ENCODE measurements around the gene TEKT1.
"Not testable (repeated sequence)": the region's sequence is repeated elsewhere in the genome, so short reads cannot be mapped to it uniquely, and the experiment has no call there.

Gene TEKT1

DNA sequence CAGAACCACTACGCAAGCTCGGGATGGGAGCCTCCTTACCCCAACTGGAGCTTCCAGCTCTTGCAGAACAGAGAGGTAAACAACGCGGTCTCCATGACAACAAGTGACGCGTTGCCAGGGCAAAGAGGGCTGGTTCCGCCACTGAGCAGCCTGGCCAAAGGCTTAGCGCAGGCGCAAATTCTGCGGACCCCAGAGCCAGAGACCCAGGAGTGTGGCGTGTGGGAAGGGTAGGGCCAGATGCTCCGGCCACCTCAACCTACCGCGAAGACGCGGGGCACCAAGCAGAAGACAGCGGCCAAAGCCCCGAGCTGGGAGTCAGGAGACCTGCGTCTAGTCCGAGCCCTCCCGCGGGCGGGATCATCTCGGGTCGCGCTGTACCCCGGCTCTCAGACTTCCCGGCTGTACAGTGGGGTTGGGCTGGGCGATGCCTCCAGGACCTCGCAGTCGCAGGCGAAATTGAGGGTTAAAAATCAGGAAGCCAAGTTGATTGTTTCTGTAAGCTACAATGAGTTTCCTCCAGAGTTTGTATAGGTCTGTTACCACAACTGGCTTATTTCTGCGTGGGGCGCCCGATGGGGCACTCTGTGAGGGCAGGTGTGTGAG is at the start of gene TEKT1:
Gene TEKT1, minus strand, starts transcription at position 69 of the 603 bp plus-strand sequence. CDS start 1,353 bp downstream, outside the sequence.
- Histone ChIP-seq H3K36me3 (ENCODE audit: insufficient read depth, low read length) (no peaks in the 10 kb centered on the region), H3K9me3 (ENCODE audit: control insufficient read depth, insufficient read depth, low read length) (no peaks in the 10 kb centered on the region), H3K9ac (ENCODE audit: low read depth, low read length) (peak within 1 kb of the TSS; percentile 59; the same call in 1 of the 2 replicates), H3K4me1 (ENCODE audit: insufficient read depth, low read length) (no peaks in the 10 kb centered on the region; the same call in 1 of the 2 replicates)

DNA sequence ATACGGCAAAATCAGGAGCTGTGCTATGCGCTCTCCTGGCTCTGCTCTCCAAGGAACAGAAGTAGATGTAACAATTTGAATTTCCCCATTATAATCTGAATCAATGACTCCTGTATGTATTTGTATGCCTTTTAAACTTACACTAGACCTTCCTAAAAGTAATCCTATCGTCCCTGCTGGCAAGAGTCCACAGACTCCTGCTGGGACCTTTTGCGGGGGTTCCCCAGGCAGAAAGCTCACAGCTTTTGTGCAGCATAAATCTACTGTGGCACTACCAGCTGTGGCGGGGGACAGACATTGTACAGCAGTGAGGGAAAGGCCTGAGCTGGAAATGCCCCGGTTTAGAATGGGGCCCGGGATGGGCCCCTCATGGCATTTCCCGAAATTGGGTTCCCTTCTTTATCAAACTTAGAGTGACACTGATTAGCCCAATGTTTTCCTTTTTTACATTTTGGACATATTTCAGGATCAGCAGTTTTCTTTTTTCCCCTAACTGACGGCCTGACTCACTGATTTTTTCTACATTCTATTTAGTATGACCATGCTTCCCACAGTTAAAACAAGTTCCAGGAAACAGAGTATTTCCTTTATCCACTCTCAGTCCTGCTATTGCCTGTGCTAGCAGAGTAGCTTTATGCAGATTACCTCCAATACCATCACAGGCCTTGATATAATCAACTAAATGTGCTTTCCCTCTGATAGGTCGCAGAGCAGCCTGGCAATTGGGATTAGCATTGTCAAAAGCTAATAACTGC is 47.9 kb upstream of the TEKT1 start:
- H3K4me1 ChIP-seq (ENCODE audit: insufficient read depth, low read length); H3K9me3 ChIP-seq (ENCODE audit: control insufficient read depth, insufficient read depth, low read length); H3K9ac ChIP-seq (ENCODE audit: low read depth, low read length); H3K36me3 ChIP-seq (ENCODE audit: insufficient read depth, low read length): not testable (repeated sequence)

DNA sequence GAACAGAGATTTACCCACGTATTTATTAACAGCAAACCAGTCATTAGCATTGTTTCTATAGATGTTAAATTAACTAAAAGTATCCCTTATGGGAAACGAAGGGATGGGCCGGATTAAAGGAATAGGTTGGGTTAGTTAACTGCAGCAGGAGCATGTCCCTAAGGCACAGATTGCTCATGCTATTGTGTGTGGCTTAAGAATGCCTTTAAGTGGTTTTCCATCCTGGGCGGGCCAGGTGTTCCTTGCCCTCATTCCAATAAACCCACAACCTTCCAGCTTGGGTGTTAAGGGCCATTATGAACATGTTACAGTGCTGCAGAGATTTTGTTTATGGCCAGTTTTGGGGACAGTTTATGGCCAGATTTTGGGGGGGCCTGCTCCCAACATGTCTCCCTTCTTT is 43.7 kb upstream of the TEKT1 start:
- H3K4me1 ChIP-seq (ENCODE audit: insufficient read depth, low read length); H3K9me3 ChIP-seq (ENCODE audit: control insufficient read depth, insufficient read depth, low read length); H3K36me3 ChIP-seq (ENCODE audit: insufficient read depth, low read length); H3K9ac ChIP-seq (ENCODE audit: low read depth, low read length): not testable (repeated sequence)

DNA sequence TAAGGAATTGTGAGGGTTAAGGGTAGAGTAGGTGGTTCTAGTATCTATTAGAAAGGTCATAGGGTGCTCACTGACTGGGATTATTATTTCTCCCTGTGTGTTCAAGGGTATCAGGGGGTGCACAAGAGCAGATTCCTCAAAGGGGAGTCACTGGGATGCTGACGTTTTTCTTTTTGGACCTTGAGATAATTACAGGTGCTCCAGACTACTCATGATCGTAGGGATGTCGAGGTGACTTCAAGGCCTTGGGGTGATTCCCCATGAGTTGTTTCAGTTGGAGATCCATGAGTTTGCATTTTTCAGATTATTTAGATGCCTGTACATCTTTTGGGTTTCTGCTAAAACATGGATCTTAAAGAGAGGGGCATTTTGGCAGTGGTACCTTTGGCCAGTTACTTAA is 41.4 kb upstream of the TEKT1 start:
- Histone ChIP-seq H3K4me1 (ENCODE audit: insufficient read depth, low read length) (no peaks in the 10 kb centered on the region), H3K9ac (ENCODE audit: low read depth, low read length) (no peak overlapping the region), H3K36me3 (ENCODE audit: insufficient read depth, low read length) (no peaks in the 10 kb centered on the region), H3K9me3 (ENCODE audit: control insufficient read depth, insufficient read depth, low read length) (peaks cover 5% of the 10 kb centered on the region; the same call in 1 of the 2 replicates)

DNA sequence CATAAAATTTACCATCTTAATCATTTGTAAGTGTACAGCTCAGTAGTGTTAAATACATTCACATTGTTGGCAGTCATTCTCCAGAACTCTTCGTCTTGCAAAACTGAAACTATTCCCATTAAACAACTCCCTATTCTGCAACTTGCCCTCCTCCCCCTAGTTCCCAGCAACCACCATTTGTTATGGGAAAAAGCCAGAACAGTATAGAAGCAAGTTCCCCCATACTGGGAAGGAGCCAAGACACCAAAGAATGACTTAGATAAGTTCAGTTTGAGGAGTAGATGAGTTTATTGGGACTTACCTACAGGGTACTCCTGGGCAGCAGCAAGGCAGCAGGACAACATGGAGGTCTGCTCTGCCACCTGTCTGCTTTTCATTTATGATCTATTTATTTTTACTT is 39.3 kb upstream of the TEKT1 start:
- no peaks in the 10 kb centered on the region for H3K36me3 ChIP-seq (ENCODE audit: insufficient read depth, low read length)
- H3K9me3 ChIP-seq (ENCODE audit: control insufficient read depth, insufficient read depth, low read length) = peaks cover 5% of the 10 kb centered on the region; the same call in 1 of the 2 replicates
- no peak overlapping the region for H3K9ac ChIP-seq (ENCODE audit: low read depth, low read length)
- no peaks in the 10 kb centered on the region for H3K4me1 ChIP-seq (ENCODE audit: insufficient read depth, low read length)

DNA sequence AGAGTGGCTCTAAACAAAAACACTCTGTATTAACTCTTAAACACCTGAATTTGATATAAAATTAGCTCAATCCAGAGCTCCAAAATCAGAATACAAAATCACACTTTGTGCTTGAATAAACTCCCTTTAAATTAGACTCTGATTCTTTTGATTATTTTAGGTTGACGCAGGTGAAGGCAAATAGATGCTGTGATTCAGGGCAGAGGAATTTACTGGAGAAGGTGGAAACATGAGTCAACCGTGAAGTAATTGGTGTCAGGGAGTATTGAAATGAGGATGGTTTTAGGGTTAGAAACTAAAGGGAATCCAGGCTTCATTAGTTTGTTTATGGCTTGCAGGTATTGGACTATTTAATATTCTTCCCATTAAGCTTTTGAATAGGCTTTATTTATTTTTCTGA is 37.1 kb upstream of the TEKT1 start:
- no peaks in the 10 kb centered on the region; the same call in 1 of the 2 replicates for H3K36me3 ChIP-seq (ENCODE audit: insufficient read depth, low read length)
- H3K4me1 ChIP-seq (ENCODE audit: insufficient read depth, low read length) = no peaks in the 10 kb centered on the region
- H3K9me3 ChIP-seq (ENCODE audit: control insufficient read depth, insufficient read depth, low read length) = no peaks in the 10 kb centered on the region
- no peak overlapping the region for H3K9ac ChIP-seq (ENCODE audit: low read depth, low read length)

DNA sequence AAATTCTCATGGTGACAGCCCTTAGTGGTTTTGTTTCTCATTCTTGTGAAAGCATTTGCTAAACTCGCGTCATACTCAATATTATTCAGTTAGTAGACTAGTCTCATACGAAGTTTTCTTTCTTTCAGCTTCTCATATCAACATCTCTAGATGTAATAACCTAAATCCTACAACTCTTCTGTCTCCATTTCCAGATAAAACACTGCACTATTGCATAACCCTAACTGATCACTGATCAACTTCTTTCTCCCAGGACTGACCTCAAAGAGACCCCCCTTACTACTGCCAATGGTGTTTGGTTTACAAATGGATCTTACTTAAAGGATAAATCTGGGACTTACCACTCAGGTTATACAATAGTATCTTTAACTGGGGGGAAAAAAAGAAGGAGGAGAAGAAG is 36.3 kb upstream of the TEKT1 start:
- Histone ChIP-seq H3K4me1 (ENCODE audit: insufficient read depth, low read length) (no peaks in the 10 kb centered on the region), H3K9ac (ENCODE audit: low read depth, low read length) (no peak overlapping the region), H3K9me3 (ENCODE audit: control insufficient read depth, insufficient read depth, low read length) (no peaks in the 10 kb centered on the region), H3K36me3 (ENCODE audit: insufficient read depth, low read length) (no peaks in the 10 kb centered on the region; the same call in 1 of the 2 replicates)

DNA sequence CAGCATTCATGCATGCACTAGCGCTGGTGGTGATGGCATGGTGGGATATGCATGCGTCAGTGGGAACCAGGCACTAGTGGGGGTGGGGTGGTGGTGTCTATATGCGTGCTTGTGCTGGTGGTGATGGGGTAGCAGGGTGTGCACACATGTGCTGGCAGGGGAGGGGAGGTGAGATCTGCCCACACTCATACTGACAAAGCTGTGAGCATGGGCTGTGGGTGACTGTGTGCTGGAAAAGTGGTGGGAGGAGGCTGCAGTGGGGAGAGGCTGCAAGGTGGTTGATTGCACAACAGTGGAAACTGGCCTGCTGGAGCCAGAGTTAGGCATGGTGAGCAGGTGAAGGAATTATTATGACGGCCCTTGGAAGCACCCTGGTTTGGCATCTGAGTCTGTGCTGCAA is 31.3 kb upstream of the TEKT1 start:
- Histone ChIP-seq H3K9ac (ENCODE audit: low read depth, low read length) (no peak overlapping the region), H3K4me1 (ENCODE audit: insufficient read depth, low read length) (no peaks in the 10 kb centered on the region), H3K9me3 (ENCODE audit: control insufficient read depth, insufficient read depth, low read length) (no peaks in the 10 kb centered on the region; the same call in 1 of the 2 replicates), H3K36me3 (ENCODE audit: insufficient read depth, low read length) (no peaks in the 10 kb centered on the region; the same call in 1 of the 2 replicates)

DNA sequence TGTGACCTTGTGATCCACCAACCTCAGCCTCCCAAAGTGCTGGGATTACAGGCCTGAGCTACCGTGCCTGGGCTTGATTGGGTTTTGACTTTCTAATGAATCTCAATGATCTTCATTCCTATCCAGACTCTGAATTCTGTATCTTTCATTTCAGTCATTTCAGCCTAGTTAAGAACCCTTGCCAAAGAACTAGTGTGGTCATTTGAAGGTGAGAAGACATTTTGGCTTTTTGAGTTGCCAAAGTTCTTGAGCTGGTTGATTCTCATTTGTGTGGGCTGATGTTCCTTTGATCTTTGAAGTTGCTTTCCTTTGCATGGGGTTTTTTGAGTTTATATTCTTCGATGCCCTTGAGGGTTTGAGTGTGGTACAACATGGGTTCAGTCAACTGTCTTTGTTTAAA is 30.6 kb upstream of the TEKT1 start:
- Histone ChIP-seq H3K9ac (ENCODE audit: low read depth, low read length) (no peak overlapping the region), H3K36me3 (ENCODE audit: insufficient read depth, low read length) (no peaks in the 10 kb centered on the region; the same call in 1 of the 2 replicates), H3K9me3 (ENCODE audit: control insufficient read depth, insufficient read depth, low read length) (no peaks in the 10 kb centered on the region; the same call in 1 of the 2 replicates), H3K4me1 (ENCODE audit: insufficient read depth, low read length) (no peaks in the 10 kb centered on the region)

DNA sequence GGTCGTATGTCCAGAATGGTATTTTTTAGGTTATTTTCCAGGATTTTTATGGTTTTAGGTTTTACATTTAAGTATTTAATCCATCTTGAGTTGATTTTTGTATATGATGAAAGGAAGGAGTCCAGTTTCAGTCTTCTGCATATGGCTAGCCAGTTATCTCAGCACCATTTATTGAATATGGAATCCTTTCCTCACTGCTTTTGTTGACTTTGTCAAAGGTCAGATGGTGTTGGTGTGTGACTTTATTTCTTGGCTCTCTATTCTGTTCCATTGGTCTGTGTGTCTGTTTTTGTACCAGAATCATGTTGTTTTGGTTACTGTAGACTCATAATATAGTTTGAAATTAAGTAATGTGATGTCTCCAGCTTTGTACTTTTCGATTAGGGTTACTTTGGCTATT is 26.4 kb upstream of the TEKT1 start:
- no peaks in the 10 kb centered on the region for H3K36me3 ChIP-seq (ENCODE audit: insufficient read depth, low read length)
- H3K9me3 ChIP-seq (ENCODE audit: control insufficient read depth, insufficient read depth, low read length) = no peaks in the 10 kb centered on the region; the same call in 1 of the 2 replicates
- peaks cover 6% of the 10 kb centered on the region; the same call in 1 of the 2 replicates for H3K4me1 ChIP-seq (ENCODE audit: insufficient read depth, low read length)
- H3K9ac ChIP-seq (ENCODE audit: low read depth, low read length) = no peak overlapping the region

DNA sequence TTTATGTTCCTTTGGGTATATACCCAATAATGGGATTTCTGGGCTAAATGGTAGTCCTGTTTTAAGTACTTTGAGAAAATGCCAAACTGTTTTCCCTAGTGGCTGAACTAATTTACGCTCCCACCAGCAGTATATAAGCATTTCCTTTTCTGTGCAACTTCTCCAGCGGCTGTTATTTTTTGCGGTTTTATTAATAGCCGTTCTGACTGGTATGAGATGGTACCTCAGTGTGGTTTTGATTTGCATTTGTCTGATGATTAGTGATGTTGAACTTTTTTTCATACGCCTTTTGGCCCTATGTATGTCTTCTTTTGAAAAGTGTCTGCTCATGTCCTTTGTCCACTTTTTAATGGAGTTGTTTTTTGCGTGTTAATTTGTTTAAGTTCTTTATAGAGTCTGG is 25.8 kb upstream of the TEKT1 start:
- no peaks in the 10 kb centered on the region; the same call in 1 of the 2 replicates for H3K9me3 ChIP-seq (ENCODE audit: control insufficient read depth, insufficient read depth, low read length)
- H3K4me1 ChIP-seq (ENCODE audit: insufficient read depth, low read length) = peaks cover 6% of the 10 kb centered on the region; the same call in 1 of the 2 replicates
- no peak overlapping the region for H3K9ac ChIP-seq (ENCODE audit: low read depth, low read length)
- H3K36me3 ChIP-seq (ENCODE audit: insufficient read depth, low read length) = no peaks in the 10 kb centered on the region

DNA sequence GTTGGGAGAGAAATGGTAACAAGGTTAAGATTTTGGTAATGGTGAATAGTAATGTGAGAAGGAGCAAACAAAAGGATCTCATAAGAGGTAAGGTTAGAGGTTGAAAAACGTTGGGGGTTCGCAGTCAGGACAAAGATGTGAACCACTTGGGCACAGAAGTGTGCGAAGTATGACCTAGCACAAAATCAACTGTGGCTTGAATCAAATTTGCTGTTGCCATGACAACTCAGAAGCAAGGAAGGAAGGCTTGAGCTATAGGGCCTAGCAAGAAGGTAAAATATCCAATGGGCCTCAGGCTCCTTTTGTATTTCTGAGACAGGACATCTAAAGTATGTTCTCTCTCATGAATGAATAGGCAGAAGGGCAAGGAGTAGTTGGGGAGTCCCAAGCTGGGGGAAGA is 24.5 kb upstream of the TEKT1 start:
- no peaks in the 10 kb centered on the region; the same call in 1 of the 2 replicates for H3K9me3 ChIP-seq (ENCODE audit: control insufficient read depth, insufficient read depth, low read length)
- peaks cover 6% of the 10 kb centered on the region; the same call in 1 of the 2 replicates for H3K4me1 ChIP-seq (ENCODE audit: insufficient read depth, low read length)
- H3K36me3 ChIP-seq (ENCODE audit: insufficient read depth, low read length) = no peaks in the 10 kb centered on the region
- no peak overlapping the region for H3K9ac ChIP-seq (ENCODE audit: low read depth, low read length)

DNA sequence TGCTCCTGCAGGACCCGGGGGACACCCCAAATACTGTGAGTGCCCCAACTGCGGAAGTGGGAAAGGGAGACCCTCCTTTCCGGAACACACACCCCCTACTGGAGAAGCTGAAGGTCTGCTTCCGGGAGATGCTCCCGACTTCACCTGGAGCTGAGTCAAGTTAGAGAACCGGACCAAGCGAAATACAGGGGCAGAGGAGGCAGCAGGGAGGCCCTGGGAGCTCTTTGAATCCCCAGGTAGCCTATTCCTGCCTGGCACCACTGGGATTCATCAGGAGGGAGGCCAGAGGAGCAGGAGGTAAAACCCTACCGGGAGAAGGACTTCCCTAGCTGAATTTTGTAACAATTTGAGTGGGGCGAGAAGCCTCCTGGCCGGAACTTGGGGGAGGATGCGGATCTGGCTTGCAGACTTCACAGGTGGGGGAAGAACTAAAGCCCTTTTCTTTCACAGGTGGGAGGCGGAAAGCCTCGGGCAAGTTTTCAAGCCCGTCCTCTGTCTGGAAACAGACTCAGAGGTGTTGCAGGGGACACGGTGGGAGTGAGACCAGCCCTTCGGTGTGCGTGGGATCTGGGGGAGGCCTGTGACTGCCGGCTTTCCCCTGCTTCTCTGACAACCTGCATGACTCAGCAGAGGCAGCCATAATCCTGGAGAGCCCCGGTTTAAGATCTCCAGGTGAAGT is 22.4 kb upstream of the TEKT1 start:
- peak overlapping the region; percentile 68 for H3K9ac ChIP-seq (ENCODE audit: low read depth, low read length)
- peaks cover 6% of the 10 kb centered on the region; the same call in 1 of the 2 replicates for H3K4me1 ChIP-seq (ENCODE audit: insufficient read depth, low read length)
- H3K36me3 ChIP-seq (ENCODE audit: insufficient read depth, low read length) = no peaks in the 10 kb centered on the region
- no peaks in the 10 kb centered on the region; the same call in 1 of the 2 replicates for H3K9me3 ChIP-seq (ENCODE audit: control insufficient read depth, insufficient read depth, low read length)

DNA sequence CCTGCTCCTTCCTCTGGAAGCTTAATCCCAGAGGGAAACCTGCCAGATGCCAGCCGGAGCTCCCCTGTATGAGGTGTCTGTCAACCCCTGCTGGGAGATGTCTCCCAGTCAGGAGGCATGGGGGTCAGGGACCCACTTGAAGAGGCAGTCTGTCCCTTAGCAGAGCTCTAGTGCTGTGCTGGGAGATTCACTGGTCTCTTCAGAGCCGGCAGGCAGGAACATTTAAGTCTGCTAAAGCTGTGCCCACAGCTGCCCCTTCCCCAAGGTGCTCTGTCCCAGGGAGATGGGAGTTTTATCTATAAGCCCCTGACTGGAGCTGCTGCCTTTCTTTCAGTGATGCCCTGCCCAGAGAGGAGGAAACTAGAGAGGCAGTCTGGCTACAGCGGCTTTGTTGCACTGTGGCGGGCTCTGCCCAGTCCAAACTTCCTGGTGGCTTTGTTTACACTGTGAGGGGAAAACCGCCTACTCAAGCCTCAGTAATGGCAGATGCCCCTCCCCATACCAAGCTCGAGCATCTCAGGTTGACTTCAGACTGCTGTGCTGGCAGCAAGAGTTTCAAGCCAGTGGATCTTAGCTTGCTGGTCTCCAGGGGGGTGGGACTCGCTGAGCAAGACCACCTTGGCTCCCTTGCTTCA is 17.1 kb upstream of the TEKT1 start:
- H3K9ac ChIP-seq (ENCODE audit: low read depth, low read length); H3K36me3 ChIP-seq (ENCODE audit: insufficient read depth, low read length); H3K9me3 ChIP-seq (ENCODE audit: control insufficient read depth, insufficient read depth, low read length); H3K4me1 ChIP-seq (ENCODE audit: insufficient read depth, low read length): not testable (repeated sequence)

All from ES-I3 (cell line).